GM18498 (cell line): ENCODE results near the gene MICOS13.

Experiments used
- ATAC-seq: cut with Tn5 transposase; IDR thresholded peaks from one replicate; pipeline ENCODE4 v1.9.1; 2021; ENCODE audit warnings: mild to moderate bottlenecking, moderate library complexity; ENCODE audit not compliant: unreplicated experiment

MICOS13 gene

GRCh38 chr19:5669212-5669611 lies 11.1 kb downstream of the MICOS13 start:
- ATAC-seq, result no peak

- ATAC-seq, result no peak
These were observed 12.5 kb downstream of the MICOS13 start for GRCh38 chr19:5667751-5668271.

GRCh38 chr19:5666921-5667610 lies 13.2 kb downstream of the MICOS13 start:
- ATAC-seq, result no peak

- no peak for ATAC-seq
These were observed 14.4 kb downstream of the MICOS13 start for GRCh38 chr19:5665781-5666513.

- no peak for ATAC-seq
These were observed 15.8 kb downstream of the MICOS13 start for GRCh38 chr19:5664515-5664914.

GRCh38 chr19:5663904-5664303 lies 16.4 kb downstream of the MICOS13 start:
- no peak for ATAC-seq

- no peak for ATAC-seq
These were observed 18.8 kb downstream of the MICOS13 start for GRCh38 chr19:5661483-5661882.

GRCh38 chr19:5655412-5655811 lies 24.9 kb downstream of the MICOS13 start:
- ATAC-seq, result no peak

GRCh38 chr19:5654931-5655330 lies 25.4 kb downstream of the MICOS13 start:
- ATAC-seq, result no peak

GRCh38 chr19:5652261-5652660 lies 28.1 kb downstream of the MICOS13 start:
- no peak for ATAC-seq

GRCh38 chr19:5651361-5651760 lies 29.0 kb downstream of the MICOS13 start:
- ATAC-seq, result no peak

- ATAC-seq, result no peak
These were observed 31.9 kb downstream of the MICOS13 start for GRCh38 chr19:5648464-5648863.

- ATAC-seq, result no peak
These were observed 33.6 kb downstream of the MICOS13 start for GRCh38 chr19:5646703-5647102.

- ATAC-seq, result no peak
These were observed 34.9 kb downstream of the MICOS13 start for GRCh38 chr19:5645409-5645808.

- ATAC-seq, result no peak
These were observed 36.3 kb downstream of the MICOS13 start for GRCh38 chr19:5644037-5644436.

GRCh38 chr19:5643060-5643459 lies 37.3 kb downstream of the MICOS13 start:
- ATAC-seq, result no peak

- no peak for ATAC-seq
These were observed 38.1 kb downstream of the MICOS13 start for GRCh38 chr19:5642204-5642603.

GRCh38 chr19:5641171-5641570 lies 39.1 kb downstream of the MICOS13 start:
- no peak for ATAC-seq

- ATAC-seq, result no peak
These were observed 42.3 kb downstream of the MICOS13 start for GRCh38 chr19:5637971-5638370.

GRCh38 chr19:5635427-5635826 lies 44.9 kb downstream of the MICOS13 start:
- ATAC-seq, result no peak

GRCh38 chr19:5632657-5633056 lies 47.7 kb downstream of the MICOS13 start:
- no peak for ATAC-seq

GRCh38 chr19:5632241-5632612 lies 48.1 kb downstream of the MICOS13 start:
- no peak for ATAC-seq
